Kidney epithelial cell (primary cell): ENCODE data around the gene C11orf71. TPM values are rescaled to one million over a fixed set of nuclear protein-coding genes. Genes with fewer than 3 reads are reported as not detected.

Experiments used
- DNase-seq: peaks from one replicate; pipeline ENCODE4 v3.0.0-alpha.2; 2010; ENCODE audit warnings: low read depth
- H3K27me3 ChIP-seq: 2 replicates; pipeline ENCODE4 v1.6.0; 2011; ENCODE audit warnings: low read length; ENCODE audit not compliant: control insufficient read depth, insufficient read depth
- H3K36me3 ChIP-seq: 2 replicates; pipeline ENCODE4 v1.5.1; 2011; ENCODE audit warnings: low read length; ENCODE audit not compliant: control insufficient read depth, insufficient read depth
- H3K4me3 ChIP-seq: 2 replicates; pipeline ENCODE4 v1.5.1; 2011; ENCODE audit warnings: low read depth, mild to moderate bottlenecking, control low read depth, low read length
- total RNA-seq: library from RNA; depleted of rRNA; stranded (reverse); fragments of >200 nt; gene quantifications from 2 replicates; pipeline ENCODE4 v1.2.3, GENCODE V29; 2015
- TF ChIP-seq, protein P1 (sequence below): IDR thresholded peaks from 2 replicates; pipeline ENCODE4 v1.5.1; 2011; ENCODE audit warnings: mild to moderate bottlenecking, moderate library complexity, low read length, control low read depth, inconsistent platforms; ENCODE audit not compliant: insufficient read depth, poor library complexity, severe bottlenecking

C11orf71 gene
- total RNA-seq, 1 donor from 2014 or later, result 1.6 TPM

DNA sequence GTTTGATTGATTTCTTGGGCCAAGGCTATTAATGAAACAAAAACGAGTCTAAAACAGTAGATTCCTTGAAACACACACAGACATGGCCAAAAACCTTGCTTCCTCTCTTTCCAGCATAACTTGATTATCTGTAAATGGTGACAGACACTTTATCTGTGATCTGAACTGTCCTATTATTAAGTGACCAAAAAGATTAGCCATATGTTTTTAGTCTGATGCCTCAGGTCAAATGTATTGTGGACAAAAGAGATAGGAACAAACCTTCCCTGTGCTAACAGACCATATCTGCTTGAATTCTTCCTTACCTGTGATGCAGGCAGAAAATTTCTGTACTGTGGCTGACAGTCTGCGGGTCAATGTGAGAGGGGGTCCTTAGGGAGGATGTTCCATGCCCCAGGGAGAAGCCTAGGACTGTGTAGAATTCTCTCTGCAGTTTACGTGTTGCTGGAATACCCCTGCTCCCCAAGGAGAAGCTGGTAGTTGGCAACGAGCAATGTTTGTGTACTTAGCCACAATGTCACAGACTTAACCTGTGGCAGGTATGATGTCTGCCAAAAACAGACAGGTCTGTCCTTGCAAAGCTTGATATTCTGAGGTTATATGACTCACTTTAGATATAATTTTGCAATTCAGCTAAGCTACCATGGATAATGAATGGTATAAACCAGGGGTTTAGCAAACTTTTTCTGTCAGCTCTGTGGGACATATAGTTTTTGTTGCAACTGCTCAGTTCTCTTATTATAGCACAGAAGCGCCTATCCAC lies 31.2 kb downstream of the C11orf71 start:
- no peak for DNase-seq
- TF ChIP-seq, protein P1, sequence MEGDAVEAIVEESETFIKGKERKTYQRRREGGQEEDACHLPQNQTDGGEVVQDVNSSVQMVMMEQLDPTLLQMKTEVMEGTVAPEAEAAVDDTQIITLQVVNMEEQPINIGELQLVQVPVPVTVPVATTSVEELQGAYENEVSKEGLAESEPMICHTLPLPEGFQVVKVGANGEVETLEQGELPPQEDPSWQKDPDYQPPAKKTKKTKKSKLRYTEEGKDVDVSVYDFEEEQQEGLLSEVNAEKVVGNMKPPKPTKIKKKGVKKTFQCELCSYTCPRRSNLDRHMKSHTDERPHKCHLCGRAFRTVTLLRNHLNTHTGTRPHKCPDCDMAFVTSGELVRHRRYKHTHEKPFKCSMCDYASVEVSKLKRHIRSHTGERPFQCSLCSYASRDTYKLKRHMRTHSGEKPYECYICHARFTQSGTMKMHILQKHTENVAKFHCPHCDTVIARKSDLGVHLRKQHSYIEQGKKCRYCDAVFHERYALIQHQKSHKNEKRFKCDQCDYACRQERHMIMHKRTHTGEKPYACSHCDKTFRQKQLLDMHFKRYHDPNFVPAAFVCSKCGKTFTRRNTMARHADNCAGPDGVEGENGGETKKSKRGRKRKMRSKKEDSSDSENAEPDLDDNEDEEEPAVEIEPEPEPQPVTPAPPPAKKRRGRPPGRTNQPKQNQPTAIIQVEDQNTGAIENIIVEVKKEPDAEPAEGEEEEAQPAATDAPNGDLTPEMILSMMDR, result no peak

GRCh38 chr11:114367244-114367957 lies 32.9 kb downstream of the C11orf71 start:
- TF ChIP-seq, protein P1, result no peak
- Histone ChIP-seq H3K4me3 (no peak overlapping the region), H3K36me3 (no peaks in the 10 kb centered on the region), H3K27me3 (no peaks in the 10 kb centered on the region)
- DNase-seq, result no peak

More for the DNA sequence above, 31.2 kb downstream of the C11orf71 start:
- Histone ChIP-seq H3K36me3 (no peaks in the 10 kb centered on the region), H3K27me3 (no peaks in the 10 kb centered on the region), H3K4me3 (no peak overlapping the region)

GRCh38 chr11:114366331-114367243 lies 33.7 kb downstream of the C11orf71 start:
- Histone ChIP-seq H3K36me3 (no peaks in the 10 kb centered on the region), H3K4me3 (no peak overlapping the region), H3K27me3 (no peaks in the 10 kb centered on the region)
- DNase-seq, result peak; percentile 45
- TF ChIP-seq, protein P1, result no peak

DNA sequence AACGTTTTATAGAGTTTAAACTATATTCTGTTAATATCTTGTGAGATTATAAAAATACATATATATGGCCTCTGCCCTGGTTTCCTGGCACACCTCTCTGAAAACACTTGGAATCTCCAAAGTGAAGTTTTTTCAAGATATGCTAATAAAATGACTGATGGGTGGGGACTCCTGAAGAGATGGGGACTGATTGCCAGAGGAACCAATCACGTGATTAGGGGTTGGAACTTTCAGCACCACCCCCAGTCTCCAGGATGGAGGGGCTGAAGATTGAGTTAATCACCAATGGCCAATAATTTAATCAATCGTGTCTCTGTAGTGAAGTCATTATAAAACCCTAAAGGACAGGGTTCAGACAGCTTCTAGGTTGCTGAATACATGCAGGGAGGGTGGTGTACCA lies 37.4 kb downstream of the C11orf71 start:
- TF ChIP-seq, protein P1, result no peak
- Histone ChIP-seq H3K36me3 (no peaks in the 10 kb centered on the region), H3K27me3 (no peaks in the 10 kb centered on the region), H3K4me3 (no peak overlapping the region)
- no peak for DNase-seq

DNA sequence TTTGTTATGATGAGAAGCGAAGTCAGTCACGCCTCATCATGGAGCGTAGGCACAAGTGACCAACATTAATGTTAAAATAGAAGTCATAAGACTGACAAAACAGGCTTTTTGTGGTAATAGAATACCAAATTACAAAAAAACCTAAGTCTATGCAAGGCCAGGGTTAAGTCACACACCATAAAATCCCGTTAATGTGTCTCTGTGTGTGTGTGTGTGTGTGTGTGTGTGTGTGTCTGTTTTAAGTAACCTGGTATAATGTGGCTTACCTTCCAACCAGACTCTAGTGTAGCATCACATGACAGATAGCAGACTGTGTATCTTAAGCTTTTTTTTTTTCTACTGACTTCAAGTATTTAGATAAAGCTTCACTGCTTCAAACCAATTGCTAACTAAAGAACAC lies 38.0 kb downstream of the C11orf71 start:
- TF ChIP-seq, protein P1, result no peak
- no peaks in the 10 kb centered on the region for H3K27me3 ChIP-seq
- DNase-seq, result no peak
- no peak overlapping the region for H3K4me3 ChIP-seq
- H3K36me3 ChIP-seq, result no peaks in the 10 kb centered on the region
